GM12872 (cell line): ENCODE data around the gene MAP4K2.
A peak's percentile ranks its signal among the peaks of the same experiment; 100 is the strongest.

Experiments used
- TF ChIP-seq, protein P1 (sequence below): IDR thresholded peaks from 3 replicates; pipeline ENCODE4 v1.5.1; 2011; ENCODE audit warnings: low read depth, mild to moderate bottlenecking, low read length, moderate library complexity; ENCODE audit not compliant: insufficient read depth

MAP4K2 gene

DNA sequence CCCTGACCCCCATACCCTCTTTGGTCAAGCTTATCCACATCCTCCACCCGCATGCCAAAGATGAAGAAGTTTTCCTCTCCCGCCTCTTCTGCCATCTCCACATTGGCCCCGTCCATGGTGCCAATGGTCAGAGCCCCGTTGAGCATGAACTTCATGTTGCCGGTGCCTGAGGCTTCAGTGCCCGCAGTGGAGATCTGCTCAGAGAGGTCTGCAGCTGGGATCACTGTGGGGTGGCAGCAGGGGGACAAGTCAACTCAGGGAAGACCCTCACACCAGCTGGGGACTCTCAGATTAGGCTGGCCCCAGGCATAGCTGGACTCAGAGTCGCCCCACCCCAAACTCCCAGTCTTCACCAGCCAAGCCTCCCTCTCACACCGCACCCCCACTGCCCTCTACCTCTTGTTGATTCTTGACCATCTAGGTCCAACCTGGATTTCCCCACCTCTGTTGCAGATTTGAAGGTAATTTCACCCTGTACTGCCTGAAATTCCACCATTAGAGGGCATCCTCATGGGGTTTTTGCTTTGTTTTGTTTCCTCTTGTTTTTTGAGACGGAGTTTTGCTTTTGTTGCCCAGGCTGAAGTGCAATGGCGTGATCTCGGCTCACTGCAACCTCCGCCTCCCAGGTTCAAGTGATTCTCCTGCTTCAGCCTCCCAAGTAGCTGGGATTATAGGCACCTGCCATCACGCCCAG lies 52.5 kb downstream of the MAP4K2 start:
- TF ChIP-seq, protein P1, sequence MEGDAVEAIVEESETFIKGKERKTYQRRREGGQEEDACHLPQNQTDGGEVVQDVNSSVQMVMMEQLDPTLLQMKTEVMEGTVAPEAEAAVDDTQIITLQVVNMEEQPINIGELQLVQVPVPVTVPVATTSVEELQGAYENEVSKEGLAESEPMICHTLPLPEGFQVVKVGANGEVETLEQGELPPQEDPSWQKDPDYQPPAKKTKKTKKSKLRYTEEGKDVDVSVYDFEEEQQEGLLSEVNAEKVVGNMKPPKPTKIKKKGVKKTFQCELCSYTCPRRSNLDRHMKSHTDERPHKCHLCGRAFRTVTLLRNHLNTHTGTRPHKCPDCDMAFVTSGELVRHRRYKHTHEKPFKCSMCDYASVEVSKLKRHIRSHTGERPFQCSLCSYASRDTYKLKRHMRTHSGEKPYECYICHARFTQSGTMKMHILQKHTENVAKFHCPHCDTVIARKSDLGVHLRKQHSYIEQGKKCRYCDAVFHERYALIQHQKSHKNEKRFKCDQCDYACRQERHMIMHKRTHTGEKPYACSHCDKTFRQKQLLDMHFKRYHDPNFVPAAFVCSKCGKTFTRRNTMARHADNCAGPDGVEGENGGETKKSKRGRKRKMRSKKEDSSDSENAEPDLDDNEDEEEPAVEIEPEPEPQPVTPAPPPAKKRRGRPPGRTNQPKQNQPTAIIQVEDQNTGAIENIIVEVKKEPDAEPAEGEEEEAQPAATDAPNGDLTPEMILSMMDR: 0 out of 3 replicates have a peak, but pooled peaks have one; percentile 27

DNA sequence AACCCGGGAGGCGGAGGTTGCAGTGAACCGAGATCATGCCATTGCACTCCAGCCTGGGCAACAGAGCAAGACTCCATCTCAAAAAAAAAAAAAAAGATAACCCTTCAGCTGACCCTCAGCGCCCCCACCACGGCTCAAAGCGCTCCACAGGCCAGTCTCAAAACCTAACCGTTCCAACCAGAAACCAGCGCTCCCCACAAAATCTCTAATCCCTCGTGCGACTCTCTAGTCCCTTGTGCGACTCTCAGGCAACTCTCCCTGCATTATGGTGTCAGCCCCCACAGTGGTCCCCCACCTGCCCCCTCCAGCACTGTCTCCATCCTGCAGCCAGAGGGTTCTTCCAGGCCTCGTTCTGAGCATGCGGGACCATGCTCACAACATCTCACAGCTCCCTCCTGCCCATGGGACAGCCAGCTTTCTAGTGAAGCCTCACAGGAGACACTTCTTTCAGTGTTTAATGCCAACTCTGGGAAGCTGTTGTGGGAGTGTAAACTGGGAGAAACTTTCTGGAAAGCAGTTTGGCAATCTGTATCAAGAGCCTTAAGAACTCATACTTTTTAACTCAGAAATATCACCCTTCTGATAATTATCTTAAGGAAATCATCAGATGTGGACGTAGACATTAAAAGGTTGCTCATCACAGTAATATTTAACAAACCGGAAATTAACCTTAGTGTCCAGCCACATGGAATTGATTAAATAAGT lies 54.9 kb downstream of the MAP4K2 start:
- TF ChIP-seq, protein P1: no peak

DNA sequence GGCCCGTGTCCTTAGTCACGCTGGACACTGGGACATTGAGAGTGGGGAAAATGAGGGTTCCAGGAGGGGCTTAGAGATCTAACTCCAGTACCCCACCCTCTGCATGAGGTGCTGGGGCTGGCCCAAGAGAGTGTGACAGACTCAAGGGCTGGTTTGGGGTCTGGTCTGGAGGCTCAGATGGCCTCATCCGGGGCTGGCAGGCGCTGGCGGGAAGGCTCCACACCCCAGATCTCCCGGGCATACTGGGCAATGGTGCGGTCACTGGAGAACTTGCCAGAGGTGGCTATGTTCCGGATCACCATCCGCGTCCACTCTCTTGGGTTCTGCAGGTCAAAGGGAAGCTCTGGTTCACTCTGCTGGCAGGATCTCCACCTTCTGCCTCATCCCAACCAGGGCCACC lies 56.5 kb downstream of the MAP4K2 start:
- TF ChIP-seq, protein P1: no peak

DNA sequence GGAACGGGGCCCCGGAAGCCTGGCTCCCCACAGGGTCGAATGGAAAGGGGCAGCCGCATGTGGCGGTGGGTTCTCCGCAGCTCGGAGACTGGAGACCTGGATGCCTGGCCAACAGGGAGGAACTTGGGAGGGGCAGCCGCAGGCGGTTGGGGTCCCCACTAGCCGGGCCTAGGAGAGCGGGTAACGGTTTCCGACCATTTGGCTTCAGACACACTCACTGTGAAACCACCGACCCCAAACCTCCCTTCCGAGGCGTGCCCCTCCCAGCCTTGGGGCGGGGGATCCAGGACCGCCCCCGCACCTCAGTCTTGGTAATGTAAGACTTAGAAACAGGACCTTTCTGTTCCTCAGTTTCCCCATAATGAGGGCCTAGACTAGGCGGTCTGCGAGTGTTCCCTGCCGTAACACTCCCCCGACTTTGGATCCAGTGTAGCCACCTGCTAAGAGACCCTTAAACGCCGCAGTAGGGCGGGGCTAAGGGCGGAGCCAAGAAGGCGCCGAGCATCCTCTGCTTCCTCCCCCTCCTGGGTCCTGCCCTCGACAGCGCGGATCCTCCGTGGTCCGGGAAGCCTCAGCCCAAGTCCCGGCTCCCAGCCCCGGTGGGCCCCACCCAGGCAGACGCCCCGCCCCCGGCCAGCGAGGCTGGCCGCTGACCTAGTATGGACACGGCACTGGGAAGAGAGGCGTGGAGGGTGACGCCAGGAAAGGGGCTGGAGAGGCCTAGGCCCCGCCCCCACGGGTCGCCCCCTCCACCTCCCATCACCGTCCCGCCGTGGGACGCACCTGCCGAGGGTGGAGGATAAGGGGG lies 57.3 kb downstream of the MAP4K2 start:
- TF ChIP-seq, protein P1: no peak

DNA sequence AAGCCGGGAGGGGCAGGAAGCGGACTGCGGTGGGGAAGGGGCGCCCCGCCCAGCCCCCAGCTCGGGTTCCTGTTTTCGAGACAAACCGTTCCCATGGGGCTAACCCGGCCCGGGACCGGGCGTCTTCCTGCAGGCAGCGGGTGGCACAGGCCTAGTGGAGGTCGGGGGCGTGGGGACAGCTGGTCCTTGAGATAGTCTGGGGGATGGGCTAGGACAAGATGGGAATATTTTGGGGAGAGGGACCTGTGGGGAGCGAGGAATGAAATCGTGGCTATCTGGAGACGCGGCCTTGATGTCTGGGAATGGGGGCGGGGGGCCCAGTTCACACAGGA lies 57.9 kb downstream of the MAP4K2 start:
- TF ChIP-seq, protein P1: no peak

DNA sequence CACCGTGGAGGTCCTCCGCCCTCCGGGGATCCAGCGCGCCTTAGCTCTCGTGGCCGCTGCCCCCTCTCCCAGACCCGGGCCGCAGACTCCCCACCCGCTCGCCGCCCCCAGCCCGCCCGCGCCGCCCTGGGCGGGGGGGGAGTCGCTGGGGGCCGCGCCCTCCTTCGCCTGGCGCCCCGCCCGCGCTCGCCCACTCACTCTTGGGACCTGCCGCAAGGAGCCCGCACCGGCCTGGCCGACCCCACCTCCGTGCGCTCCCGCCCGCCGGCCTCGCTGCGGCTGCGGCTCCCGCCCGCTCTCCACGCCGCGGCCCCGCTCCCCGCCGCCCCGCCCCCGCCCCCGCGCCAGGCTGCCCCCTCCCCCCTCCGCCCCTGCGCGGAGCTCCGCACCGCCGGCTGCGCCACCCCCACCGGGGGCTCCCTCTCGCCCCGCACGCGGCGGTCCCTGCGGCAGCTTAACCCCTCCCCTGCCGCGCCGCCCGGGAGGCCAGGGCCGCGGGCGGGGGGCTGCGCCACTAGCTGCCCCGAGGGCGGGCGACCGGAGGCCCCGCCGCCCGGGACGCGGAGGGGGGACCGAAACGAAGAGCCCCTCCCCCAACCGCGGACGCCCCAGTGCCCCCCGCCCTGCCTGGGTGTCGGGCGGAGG lies 58.3 kb downstream of the MAP4K2 start:
- TF ChIP-seq, protein P1: no peak
